Measurements from ENCODE around the gene GPR141.

The GPR141 gene

DNA sequence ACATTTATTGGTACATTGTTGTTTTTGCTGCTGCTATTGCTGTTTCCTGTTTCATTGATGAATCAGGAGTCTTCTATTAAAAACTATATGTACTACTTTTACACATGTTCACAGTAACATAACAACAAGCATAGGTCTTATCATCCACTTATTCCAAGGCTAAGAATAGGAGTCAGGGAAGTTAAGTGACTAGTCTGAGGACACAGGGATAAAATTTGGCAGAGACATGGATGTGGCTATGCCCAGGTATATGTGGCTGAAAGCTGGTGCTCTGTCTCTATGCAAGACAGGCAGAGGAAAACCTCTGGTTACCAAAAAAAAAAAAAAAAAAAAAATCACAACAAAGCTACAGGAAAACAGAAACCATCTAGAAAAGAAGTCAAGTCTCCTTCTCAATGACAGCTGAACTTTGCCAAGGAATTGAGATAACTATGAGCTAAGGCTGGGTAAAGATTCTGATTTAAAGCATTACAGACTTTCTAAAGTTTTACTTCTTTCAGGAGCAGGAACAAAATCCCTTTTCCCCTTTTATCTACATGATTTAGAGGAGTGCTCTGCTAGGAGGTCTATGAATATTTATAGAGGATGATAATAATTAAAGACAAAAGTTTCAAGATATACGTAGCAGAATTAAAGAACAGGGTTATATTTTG, 70.0 kb downstream of the GPR141 start:
- Histone ChIP-seq H3K4me1 (ENCODE audit: low read length) (no peaks in the 10 kb centered on the region), H3K4me3 (ENCODE audit: low read length) (no peak overlapping the region), H3K4me2 (ENCODE audit: low read depth, low read length) (no peak overlapping the region), H3K79me2 (ENCODE audit: low read length) (no peaks in the 10 kb centered on the region), H3K27me3 (replicated peaks; ENCODE audit: insufficient read depth, low read length) (no peaks in the 10 kb centered on the region), H3K9me2 (replicated peaks; ENCODE audit: insufficient read depth, low read length) (no peaks in the 10 kb centered on the region), H3K9ac (ENCODE audit: low read length) (no peak overlapping the region), H4K20me1 (ENCODE audit: insufficient read depth, low read length) (no peaks in the 10 kb centered on the region), H2AFZ (ENCODE audit: low read length) (no peak overlapping the region), H3K36me3 (replicated peaks; ENCODE audit: insufficient read depth, low read length) (no peaks in the 10 kb centered on the region), H3F3A (ENCODE audit: insufficient read depth, low read length) (no peaks in the 10 kb centered on the region), H3K9me3 (replicated peaks; ENCODE audit: insufficient read depth, low read length) (no peaks in the 10 kb centered on the region), H3K27ac (ENCODE audit: low read length) (no peak overlapping the region)
- no peak for DNase-seq
- TF ChIP-seq, protein P1, sequence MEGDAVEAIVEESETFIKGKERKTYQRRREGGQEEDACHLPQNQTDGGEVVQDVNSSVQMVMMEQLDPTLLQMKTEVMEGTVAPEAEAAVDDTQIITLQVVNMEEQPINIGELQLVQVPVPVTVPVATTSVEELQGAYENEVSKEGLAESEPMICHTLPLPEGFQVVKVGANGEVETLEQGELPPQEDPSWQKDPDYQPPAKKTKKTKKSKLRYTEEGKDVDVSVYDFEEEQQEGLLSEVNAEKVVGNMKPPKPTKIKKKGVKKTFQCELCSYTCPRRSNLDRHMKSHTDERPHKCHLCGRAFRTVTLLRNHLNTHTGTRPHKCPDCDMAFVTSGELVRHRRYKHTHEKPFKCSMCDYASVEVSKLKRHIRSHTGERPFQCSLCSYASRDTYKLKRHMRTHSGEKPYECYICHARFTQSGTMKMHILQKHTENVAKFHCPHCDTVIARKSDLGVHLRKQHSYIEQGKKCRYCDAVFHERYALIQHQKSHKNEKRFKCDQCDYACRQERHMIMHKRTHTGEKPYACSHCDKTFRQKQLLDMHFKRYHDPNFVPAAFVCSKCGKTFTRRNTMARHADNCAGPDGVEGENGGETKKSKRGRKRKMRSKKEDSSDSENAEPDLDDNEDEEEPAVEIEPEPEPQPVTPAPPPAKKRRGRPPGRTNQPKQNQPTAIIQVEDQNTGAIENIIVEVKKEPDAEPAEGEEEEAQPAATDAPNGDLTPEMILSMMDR (IDR thresholded peaks at IDR 0.05; ENCODE audit: low read length) = no peak
- no peak for TF ChIP-seq EZH2 (optimal IDR thresholded peaks at IDR 0.05; ENCODE audit: low read depth, low read length)
- no peak for TF ChIP-seq EZH2phosphoT487 (IDR thresholded peaks at IDR 0.05; ENCODE audit: low read length)

DNA sequence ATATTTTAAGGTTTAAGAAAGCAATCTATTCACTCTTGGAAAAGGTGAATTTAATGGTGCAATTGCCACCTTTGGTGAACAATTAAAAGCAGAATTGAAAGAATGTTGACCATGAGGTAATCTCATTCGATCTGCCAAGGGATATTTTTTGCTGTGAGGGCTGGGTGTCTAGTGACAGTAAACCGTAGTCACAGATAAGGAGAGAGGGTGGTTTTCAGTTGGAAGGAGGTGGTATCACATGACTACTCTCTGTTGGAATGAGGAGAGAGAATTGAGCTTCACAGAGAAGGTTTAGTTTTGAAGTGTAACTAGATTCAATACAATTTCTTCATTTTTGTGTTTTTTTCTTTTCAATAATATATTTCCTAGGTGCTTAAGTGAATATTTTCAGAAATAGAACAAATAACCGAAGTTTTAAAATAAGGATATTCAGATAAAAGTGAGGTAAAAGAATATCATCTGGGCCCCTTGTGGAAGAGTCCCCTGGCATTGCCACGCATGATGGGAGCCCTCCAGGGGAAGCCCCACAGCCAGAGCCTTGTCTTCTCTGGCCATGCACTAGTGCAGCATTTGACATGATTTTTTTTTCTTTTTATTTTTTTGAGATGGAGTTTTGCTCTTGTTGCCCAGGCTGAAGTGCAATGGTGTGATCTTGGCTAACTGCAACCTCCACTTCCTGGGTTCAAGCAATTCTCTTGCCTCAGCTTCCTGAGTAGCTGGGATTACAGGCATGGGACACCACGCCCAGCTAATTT, 73.4 kb downstream of the GPR141 start:
- Histone ChIP-seq H2AFZ (ENCODE audit: low read length) (no peak overlapping the region), H3K9ac (ENCODE audit: low read length) (no peak overlapping the region), H3K4me1 (ENCODE audit: low read length) (no peaks in the 10 kb centered on the region), H4K20me1 (ENCODE audit: insufficient read depth, low read length) (no peaks in the 10 kb centered on the region), H3K27me3 (replicated peaks; ENCODE audit: insufficient read depth, low read length) (no peaks in the 10 kb centered on the region), H3K79me2 (ENCODE audit: low read length) (no peaks in the 10 kb centered on the region), H3K36me3 (replicated peaks; ENCODE audit: insufficient read depth, low read length) (no peaks in the 10 kb centered on the region), H3K9me3 (replicated peaks; ENCODE audit: insufficient read depth, low read length) (no peaks in the 10 kb centered on the region), H3K4me2 (ENCODE audit: low read depth, low read length) (no peak overlapping the region), H3K9me2 (replicated peaks; ENCODE audit: insufficient read depth, low read length) (no peaks in the 10 kb centered on the region), H3K27ac (ENCODE audit: low read length) (no peak overlapping the region), H3F3A (ENCODE audit: insufficient read depth, low read length) (no peaks in the 10 kb centered on the region), H3K4me3 (ENCODE audit: low read length) (no peak overlapping the region)
- no peak for DNase-seq
- TF ChIP-seq EZH2phosphoT487 (IDR thresholded peaks at IDR 0.05; ENCODE audit: low read length) = no peak

DNA sequence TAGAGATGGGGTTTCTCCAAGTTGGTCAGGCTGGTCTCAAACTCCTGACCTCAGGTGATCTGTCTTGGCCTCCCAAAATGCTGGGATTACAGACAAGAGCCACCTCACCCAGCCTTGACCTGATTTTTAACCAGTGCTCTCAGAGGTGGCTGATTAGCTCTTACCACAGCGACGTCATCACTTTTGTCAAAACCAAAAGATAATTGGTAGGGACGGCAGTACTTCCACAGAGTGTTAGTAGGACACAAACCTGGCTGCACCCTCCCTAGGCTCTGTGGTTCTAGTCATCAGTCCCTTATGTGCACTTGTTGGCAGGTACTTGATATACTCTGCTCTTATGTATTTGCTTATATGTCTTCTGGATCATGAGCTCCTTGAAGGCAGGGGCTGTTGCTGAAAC, 74.0 kb downstream of the GPR141 start:
- no peaks in the 10 kb centered on the region for H3K9me3 ChIP-seq (replicated peaks; ENCODE audit: insufficient read depth, low read length)
- no peak overlapping the region for H3K9ac ChIP-seq (ENCODE audit: low read length)
- no peak overlapping the region for H3K27ac ChIP-seq (ENCODE audit: low read length)
- no peak overlapping the region for H3K4me3 ChIP-seq (ENCODE audit: low read length)
- no peaks in the 10 kb centered on the region for H3K79me2 ChIP-seq (ENCODE audit: low read length)
- no peaks in the 10 kb centered on the region for H3K9me2 ChIP-seq (replicated peaks; ENCODE audit: insufficient read depth, low read length)
- no peak for DNase-seq
- no peaks in the 10 kb centered on the region for H3K36me3 ChIP-seq (replicated peaks; ENCODE audit: insufficient read depth, low read length)
- H4K20me1 ChIP-seq (ENCODE audit: insufficient read depth, low read length) = no peaks in the 10 kb centered on the region
- H3F3A ChIP-seq (ENCODE audit: insufficient read depth, low read length) = no peaks in the 10 kb centered on the region
- H3K27me3 ChIP-seq (replicated peaks; ENCODE audit: insufficient read depth, low read length) = no peaks in the 10 kb centered on the region
- no peak overlapping the region for H2AFZ ChIP-seq (ENCODE audit: low read length)
- TF ChIP-seq EZH2 (optimal IDR thresholded peaks at IDR 0.05; ENCODE audit: low read depth, low read length) = no peak
- TF ChIP-seq, protein P1 (IDR thresholded peaks at IDR 0.05; ENCODE audit: low read length) = no peak
- no peak for TF ChIP-seq EZH2phosphoT487 (IDR thresholded peaks at IDR 0.05; ENCODE audit: low read length)
- H3K4me1 ChIP-seq (ENCODE audit: low read length) = no peaks in the 10 kb centered on the region
- no peak overlapping the region for H3K4me2 ChIP-seq (ENCODE audit: low read depth, low read length)

All from MM.1S (cell line).